ENCODE data around the gene FSTL4. TPM values are rescaled to one million over a fixed set of nuclear protein-coding genes. Genes with fewer than 3 reads are reported as not detected.

FSTL4 gene
- polyA plus RNA-seq, 1 donor (not counting 4 experiments of a cell fraction or from before 2014, with no cell fraction given): 1.7 TPM

DNA sequence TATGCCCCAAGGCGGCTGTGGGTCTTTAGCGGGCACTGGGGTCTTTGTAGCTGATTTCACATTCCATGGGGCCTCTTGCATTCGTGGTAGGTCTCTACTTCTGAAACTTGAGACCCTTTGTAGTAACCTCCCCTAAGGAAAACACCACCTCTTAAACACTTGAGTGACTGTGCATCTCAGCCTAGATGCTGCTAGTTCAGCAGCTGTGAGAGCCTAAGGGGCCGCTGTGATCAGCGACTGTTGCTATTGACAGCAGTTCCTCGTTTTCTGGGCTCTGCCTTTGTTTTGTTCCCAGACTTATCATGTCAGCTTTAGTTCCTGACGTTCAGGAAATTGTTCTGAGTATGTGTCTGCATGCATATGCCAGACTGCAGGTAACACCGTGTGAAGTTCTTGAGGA is 389.4 kb downstream of the FSTL4 start:
- Histone ChIP-seq H2AFZ (ENCODE audit: control insufficient read depth, low read length) (no peak overlapping the region), H3K36me3 (ENCODE audit: control insufficient read depth in 2 of 2, extremely low read depth in 1 of 2, insufficient read depth in 2 of 2, low read length in 2 of 2) (no peaks in the 10 kb centered on the region), H3K27ac (ENCODE audit: control insufficient read depth, insufficient read depth, low read length) (no peak overlapping the region), H3K4me1 (ENCODE audit: control insufficient read depth, extremely low read depth, insufficient read depth, low read length) (peaks cover 42% of the 10 kb centered on the region), H3K4me3 (ENCODE audit: control insufficient read depth in 2 of 3, extremely low read depth in 1 of 3, insufficient read depth in 2 of 3, low read depth in 1 of 3, low read length in 3 of 3) (no peak overlapping the region), H3K79me2 (ENCODE audit: control insufficient read depth, insufficient read depth, low read length) (no peaks in the 10 kb centered on the region), H3K4me2 (ENCODE audit: control insufficient read depth, extremely low read depth, insufficient read depth, low read depth, low read length) (no peak overlapping the region), H4K20me1 (ENCODE audit: control insufficient read depth, extremely low read depth, insufficient read depth, low read length) (no peaks in the 10 kb centered on the region), H3K9me1 (ENCODE audit: control insufficient read depth, extremely low read depth, insufficient read depth, low read length) (no peaks in the 10 kb centered on the region), H3K27me3 (ENCODE audit: control insufficient read depth, extremely low read depth, insufficient read depth, low read length) (no peaks in the 10 kb centered on the region), H3K9me3 (ENCODE audit: control insufficient read depth, low read depth, low read length) (no peaks in the 10 kb centered on the region), H3K9ac (ENCODE audit: control insufficient read depth, extremely low read depth, insufficient read depth, low read length) (no peak overlapping the region)
- TF ChIP-seq, protein P1, sequence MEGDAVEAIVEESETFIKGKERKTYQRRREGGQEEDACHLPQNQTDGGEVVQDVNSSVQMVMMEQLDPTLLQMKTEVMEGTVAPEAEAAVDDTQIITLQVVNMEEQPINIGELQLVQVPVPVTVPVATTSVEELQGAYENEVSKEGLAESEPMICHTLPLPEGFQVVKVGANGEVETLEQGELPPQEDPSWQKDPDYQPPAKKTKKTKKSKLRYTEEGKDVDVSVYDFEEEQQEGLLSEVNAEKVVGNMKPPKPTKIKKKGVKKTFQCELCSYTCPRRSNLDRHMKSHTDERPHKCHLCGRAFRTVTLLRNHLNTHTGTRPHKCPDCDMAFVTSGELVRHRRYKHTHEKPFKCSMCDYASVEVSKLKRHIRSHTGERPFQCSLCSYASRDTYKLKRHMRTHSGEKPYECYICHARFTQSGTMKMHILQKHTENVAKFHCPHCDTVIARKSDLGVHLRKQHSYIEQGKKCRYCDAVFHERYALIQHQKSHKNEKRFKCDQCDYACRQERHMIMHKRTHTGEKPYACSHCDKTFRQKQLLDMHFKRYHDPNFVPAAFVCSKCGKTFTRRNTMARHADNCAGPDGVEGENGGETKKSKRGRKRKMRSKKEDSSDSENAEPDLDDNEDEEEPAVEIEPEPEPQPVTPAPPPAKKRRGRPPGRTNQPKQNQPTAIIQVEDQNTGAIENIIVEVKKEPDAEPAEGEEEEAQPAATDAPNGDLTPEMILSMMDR (optimal IDR thresholded peaks at IDR 0.05 in 1 of 3, IDR thresholded peaks at IDR 0.05 in 1 of 3, conservative IDR thresholded peaks at IDR 0.05 in 1 of 3; ENCODE audit: extremely low read depth in 1 of 3, insufficient read depth in 2 of 3, low read length in 3 of 3): no peak
- TF ChIP-seq EZH2 (IDR thresholded peaks at IDR 0.05; ENCODE audit: low read length): no peak
- FAIRE-seq: no peak
- no peak for DNase-seq (ENCODE audit: low read depth, low spot score)
- dilution Hi-C loops (cut with MboI; ENCODE audit: extremely low pct_ligation_motif_present, low sequenced_read_pairs): no loop called here

DNA sequence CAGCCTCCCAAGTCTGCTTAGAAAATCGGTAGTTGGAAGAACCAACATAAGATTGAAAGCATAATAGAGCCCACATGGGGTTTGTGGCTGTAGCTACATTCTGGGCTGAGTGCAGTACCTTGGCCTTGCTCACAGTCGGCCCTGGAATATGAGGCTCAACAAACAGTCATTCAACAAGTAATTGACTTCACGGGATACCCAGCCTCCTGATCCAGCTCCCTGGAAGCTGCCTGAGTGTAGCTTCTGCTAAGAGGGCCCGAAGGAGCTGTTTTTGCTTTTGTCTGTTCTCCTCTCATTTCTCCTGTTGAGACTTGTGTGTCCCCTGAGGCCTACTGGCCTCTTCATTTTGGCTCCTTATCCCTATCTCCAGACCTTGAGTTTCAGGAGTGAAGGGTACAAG is 389.8 kb downstream of the FSTL4 start:
- no peak for TF ChIP-seq EZH2 (IDR thresholded peaks at IDR 0.05; ENCODE audit: low read length)
- TF ChIP-seq, protein P1 (optimal IDR thresholded peaks at IDR 0.05 in 1 of 3, IDR thresholded peaks at IDR 0.05 in 1 of 3, conservative IDR thresholded peaks at IDR 0.05 in 1 of 3; ENCODE audit: extremely low read depth in 1 of 3, insufficient read depth in 2 of 3, low read length in 3 of 3): no peak
- no peak overlapping the region for H3K27ac ChIP-seq (ENCODE audit: control insufficient read depth, insufficient read depth, low read length)
- H3K4me1 ChIP-seq (ENCODE audit: control insufficient read depth, extremely low read depth, insufficient read depth, low read length): peaks cover 38% of the 10 kb centered on the region

More for the DNA sequence above, 389.8 kb downstream of the FSTL4 start:
- no peaks in the 10 kb centered on the region for H3K9me3 ChIP-seq (ENCODE audit: control insufficient read depth, low read depth, low read length)
- no peak overlapping the region for H3K4me2 ChIP-seq (ENCODE audit: control insufficient read depth, extremely low read depth, insufficient read depth, low read depth, low read length)
- H3K9ac ChIP-seq (ENCODE audit: control insufficient read depth, extremely low read depth, insufficient read depth, low read length): no peak overlapping the region
- no peaks in the 10 kb centered on the region for H4K20me1 ChIP-seq (ENCODE audit: control insufficient read depth, extremely low read depth, insufficient read depth, low read length)
- H3K27me3 ChIP-seq (ENCODE audit: control insufficient read depth, extremely low read depth, insufficient read depth, low read length): no peaks in the 10 kb centered on the region
- no peak overlapping the region for H2AFZ ChIP-seq (ENCODE audit: control insufficient read depth, low read length)
- H3K4me3 ChIP-seq (ENCODE audit: control insufficient read depth in 2 of 3, extremely low read depth in 1 of 3, insufficient read depth in 2 of 3, low read depth in 1 of 3, low read length in 3 of 3): no peak overlapping the region
- FAIRE-seq: peak; percentile 44
- DNase-seq (ENCODE audit: low read depth, low spot score): no peak
- no peaks in the 10 kb centered on the region for H3K36me3 ChIP-seq (ENCODE audit: control insufficient read depth in 2 of 2, extremely low read depth in 1 of 2, insufficient read depth in 2 of 2, low read length in 2 of 2)
- no peaks in the 10 kb centered on the region for H3K9me1 ChIP-seq (ENCODE audit: control insufficient read depth, extremely low read depth, insufficient read depth, low read length)
- H3K79me2 ChIP-seq (ENCODE audit: control insufficient read depth, insufficient read depth, low read length): no peaks in the 10 kb centered on the region
- dilution Hi-C loops (cut with MboI; ENCODE audit: extremely low pct_ligation_motif_present, low sequenced_read_pairs): no loop called here

Data from keratinocyte (primary cell).